ENCODE data around the gene CDIPT.
"Not testable (repeated sequence)": the region's sequence is repeated elsewhere in the genome, so short reads cannot be mapped to it uniquely, and the experiment has no call there.

CDIPT gene

DNA sequence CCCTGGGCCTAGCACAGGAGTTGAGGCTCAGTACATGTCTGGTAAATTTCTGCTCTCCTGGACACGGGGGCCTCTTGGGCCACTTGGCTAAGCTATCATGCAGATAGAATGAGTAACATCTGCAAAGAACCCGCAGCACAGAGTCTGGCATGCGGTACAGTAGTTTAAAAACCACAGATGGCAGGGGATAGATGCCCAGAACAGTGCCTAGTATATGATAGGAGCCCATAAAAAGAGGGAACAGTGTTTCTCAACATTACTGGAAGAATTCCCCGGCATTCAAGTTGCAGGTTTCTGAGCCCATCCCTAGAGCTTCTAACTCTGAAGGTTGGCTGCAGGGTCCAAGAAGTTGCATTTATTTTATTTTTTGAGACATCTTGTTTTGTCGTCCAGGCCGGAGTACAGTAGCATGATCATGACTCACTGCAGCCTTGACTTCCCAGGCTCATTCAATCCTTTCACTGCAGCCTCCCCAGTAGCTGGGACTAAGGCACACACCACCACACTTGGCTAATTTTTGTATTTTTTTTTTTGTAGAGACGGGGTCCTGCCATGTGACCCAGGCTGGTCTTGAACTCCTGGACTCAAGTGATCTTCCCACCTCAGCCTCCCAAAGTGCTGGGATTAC is 5.8 kb downstream of the CDIPT start:
- DNase-seq = no peak

- no peak for DNase-seq
Measured at GRCh38 chr16:29854520-29855100, 8.4 kb downstream of the CDIPT start.

- no peak for DNase-seq
Measured at GRCh38 chr16:29852654-29853053, 10.4 kb downstream of the CDIPT start.

DNA sequence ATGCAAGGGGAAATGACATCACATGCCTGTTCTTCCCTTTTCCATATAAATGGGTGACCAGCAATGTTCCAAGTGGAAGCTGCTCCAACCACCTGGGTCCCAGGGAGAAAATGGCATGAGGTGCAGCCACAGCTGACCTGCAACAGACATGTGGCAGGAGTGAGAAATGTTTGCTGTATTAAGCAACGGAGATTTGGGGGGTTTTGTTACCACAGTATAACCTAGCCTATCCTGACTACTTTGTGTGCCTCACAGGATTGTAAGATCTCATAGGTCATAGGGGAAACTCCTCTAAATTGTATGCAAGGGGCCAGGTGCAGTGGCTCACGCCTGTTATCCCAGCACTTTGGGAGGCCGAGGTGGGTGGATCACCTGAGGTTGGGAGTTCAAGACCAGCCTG is 12.0 kb downstream of the CDIPT start:
- DNase-seq = no peak

DNA sequence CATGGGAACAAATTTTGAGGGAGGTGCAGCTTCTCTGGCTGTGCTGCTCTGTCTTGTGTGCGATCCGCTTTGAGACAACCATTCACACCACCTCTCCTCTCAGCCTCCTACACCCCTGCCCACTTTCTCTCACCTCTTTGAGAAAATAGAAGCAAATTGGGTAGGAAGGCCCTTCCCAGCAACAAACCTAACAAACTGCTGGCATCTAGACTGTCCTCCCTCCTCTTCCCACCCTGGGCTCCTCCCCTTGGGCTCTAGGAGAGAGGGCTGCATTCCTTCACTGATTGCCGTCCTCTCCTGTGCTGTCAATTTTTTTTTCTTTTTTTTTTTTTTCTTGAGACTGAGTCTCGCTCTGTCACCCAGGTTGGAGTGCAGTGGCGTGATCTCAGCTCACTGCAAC is 13.5 kb downstream of the CDIPT start:
- DNase-seq = no peak

DNA sequence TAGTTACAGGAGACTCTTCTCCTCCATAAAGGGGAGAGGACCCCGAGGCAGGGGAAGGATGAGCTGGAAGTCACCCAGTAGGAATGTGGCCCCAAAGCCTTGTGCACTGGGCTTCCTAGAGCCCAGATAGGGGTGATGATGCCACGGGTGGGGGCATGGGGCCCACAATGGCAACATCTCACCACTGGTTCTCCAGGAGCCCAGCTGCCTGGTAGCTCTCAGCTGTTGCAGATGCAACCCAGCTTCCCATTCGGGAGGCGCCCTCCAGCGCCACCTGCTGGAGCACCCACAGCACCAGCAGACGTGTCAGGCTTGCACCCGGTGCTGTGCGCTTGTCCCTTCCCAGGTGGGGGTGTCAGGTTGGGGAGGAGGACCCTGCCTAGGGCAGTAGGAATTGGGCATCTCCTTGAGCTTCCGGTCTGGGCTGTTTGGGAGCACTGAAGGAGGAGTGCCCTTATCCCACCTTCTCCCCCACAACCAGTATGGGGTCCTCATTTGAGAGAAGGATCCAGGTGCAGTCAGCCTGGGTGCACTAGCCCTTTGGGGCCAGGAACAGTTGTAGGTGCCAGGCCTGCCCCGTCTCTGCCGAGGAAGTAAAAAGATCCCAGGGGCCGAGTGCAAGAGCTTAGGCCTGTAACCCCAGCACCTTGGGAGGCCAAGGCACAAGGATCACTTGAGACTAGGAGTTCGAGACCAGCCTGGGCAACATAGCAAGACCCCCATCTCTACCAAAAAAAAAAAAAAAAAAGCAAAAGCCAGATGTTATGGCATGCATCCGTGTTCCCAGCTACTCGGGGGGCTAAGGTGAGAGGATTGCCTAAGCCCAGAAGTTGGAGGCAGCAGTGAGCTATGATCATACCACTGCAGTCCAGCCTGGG is 14.4 kb downstream of the CDIPT start:
- peak; percentile 75 for DNase-seq

GRCh38 chr16:29845656-29846055 is 17.4 kb downstream of the CDIPT start:
- DNase-seq = no peak

DNA sequence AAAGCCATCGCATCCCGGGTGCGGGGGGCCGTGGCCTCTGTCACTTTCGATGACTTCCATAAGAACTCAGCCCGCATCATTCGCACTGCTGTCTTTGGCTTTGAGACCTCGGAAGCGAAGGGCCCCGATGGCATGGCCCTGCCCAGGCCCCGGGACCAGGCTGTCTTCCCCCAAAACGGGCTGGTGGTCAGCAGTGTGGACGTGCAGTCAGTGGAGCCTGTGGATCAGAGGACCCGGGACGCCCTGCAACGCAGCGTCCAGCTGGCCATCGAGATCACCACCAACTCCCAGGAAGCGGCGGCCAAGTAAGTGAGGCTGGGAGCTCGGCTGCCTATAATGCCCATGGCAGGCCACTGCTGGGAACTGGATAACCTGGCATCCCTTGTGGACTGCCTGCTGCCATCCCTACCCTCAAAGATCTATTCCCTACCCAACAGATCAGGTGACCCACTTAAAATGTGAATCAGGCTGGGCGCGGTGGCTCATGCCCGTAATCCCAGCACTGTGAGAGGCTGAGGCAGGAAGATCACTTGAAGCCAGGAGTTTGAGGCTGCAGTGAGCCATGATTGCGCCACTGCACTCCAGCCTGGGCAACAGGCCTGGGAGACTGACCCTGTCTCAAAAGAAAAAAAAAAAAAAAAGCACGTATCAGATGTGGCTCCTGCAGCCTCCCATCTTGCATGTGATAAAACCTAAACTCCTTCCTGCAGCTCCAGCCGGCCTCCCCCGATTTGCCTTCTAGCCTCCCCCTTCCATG is 18.3 kb downstream of the CDIPT start:
- no peak for DNase-seq

DNA sequence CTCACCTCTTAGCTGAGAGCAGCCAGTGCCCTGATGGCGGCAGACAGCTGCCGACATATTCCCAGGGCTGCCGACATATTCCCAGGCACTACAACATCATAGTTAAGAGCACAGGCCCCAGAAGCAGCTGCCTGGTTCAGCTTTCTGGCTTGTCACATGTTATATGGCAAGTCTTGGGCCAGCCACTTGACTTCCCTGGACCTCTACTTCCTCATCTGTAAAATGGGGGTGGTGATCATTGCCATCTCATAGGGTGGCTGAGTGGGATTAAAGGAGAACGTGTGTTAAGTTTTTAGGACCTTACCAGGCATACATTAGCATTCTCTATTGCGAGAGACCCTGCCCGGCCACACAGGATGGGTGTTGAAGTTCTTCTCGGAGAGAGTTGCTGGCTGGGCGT is 19.1 kb downstream of the CDIPT start:
- no peak for DNase-seq

GRCh38 chr16:29842732-29843346 is 20.2 kb downstream of the CDIPT start:
- DNase-seq = no peak

GRCh38 chr16:29841631-29842030 is 21.4 kb downstream of the CDIPT start:
- no peak for DNase-seq

- no peak for DNase-seq
Measured at GRCh38 chr16:29840240-29840639, 22.8 kb downstream of the CDIPT start.

GRCh38 chr16:29839822-29840221 is 23.2 kb downstream of the CDIPT start:
- no peak for DNase-seq

DNA sequence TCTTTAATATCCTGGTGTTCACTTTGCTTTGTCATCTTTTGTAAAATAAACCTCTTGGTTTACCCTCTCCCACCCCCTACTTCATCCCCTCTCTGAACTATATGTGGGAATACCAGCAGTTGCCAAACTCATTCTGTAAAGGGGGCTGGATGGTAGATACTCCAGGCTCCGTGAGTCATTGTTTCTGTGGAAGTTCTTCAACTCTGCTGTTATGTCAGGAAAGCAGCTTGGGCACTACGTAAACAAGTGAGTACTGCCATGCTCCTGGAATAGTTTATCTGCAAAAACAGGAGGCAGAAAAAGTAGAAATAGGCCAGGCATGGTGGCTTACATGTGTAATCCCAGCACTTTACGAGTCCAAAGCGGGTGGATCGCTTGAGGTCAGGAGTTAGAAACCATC is 25.2 kb downstream of the CDIPT start:
- DNase-seq = no peak

- no peak for DNase-seq
Measured at GRCh38 chr16:29836623-29837022, 26.4 kb downstream of the CDIPT start.

GRCh38 chr16:29835926-29836325 is 27.1 kb downstream of the CDIPT start:
- DNase-seq = no peak

DNA sequence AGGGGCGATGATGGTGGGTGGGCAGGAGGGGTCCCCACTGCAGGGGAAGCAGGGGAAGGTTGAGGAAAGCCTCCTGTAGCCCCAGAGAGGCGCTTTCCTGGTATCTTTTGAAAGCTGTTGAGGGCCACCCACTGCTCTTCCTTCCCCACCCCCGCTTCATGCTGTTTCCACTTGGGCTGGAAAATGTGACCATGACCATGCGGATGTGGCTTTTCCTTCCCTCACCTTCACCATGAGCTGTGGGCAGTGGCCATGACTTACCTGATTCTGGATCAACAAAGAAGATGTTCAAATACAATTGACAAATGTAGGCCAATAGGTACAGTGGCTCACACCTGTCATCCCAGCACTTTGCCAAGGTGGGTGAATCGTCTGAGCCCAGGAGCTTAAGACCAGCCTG is 28.9 kb downstream of the CDIPT start:
- no peak for DNase-seq

DNA sequence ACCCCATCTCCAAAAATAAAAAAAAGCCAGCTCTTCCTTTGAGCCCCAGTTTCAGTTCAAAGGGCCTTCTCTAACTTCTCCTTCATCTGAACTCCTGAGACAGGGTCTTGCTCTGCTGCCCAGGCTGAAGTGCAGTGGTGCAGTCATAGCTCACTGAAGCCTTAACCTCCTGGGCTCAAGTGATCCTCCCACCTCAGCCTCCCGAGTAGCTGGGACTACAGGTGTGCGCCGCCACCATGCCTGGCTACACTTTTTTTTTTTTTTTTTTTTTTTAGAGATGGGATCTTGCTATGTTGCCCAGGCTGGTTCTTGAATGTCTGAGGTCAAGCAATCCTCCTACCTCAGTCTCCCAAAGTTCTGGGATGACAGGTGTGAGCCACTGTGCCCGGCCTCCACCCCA is 29.8 kb downstream of the CDIPT start:
- not testable (repeated sequence) for DNase-seq

DNA sequence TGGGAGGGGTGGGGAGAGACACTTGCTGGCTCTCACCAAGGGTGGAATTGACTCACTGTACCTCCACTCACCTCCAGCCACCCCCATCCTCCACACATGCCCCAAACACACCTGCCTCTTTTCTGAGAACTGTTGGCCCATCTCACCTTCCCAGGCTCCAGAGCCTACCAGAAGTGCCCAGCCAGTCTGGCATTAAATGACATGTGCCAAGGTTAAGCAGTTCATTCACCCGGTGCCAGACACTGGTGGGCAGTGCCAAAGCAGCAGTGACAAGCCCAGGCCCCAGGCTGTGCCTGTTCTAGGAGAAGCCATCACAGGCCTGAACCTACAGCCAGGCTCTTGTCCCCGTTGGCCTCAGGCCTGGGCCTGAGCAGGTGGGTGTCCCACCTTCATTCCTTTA is 31.5 kb downstream of the CDIPT start:
- DNase-seq = no peak

DNA sequence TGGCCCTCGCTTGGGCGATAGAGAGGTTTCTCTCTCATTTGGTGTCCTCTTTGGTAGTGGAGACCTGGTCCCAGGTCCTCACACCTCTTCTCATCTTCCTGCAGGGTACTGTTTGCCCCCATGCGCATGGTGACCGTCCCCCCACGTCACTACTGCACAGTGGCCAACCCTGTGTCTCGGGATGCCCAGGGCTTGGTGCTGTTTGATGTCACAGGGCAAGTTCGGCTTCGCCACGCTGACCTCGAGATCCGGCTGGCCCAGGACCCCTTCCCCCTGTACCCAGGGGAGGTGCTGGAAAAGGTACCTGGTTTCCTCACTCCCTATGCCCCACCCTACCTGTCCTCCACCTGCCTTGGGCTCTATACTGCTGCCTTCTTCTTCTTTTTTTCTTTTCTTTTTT is 32.3 kb downstream of the CDIPT start:
- no peak for DNase-seq

DNA sequence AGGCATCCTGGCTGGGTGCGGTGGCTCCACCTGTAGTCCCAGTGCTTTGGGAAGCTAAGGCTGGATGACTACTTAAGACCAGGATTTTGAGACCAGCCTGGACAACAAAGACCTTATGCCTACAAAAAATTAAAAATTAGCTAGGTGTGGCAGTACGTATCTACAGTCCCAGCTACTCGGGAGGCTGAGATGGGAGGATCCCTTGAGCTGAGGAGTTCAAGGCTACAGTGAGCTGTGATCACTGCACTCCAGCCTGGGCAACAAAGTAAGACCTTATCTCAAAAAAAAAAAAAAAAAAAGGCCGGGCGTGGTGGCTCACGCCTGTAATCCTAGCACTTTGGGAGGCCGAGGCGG is 36.7 kb downstream of the CDIPT start:
- no peak for DNase-seq

DNA sequence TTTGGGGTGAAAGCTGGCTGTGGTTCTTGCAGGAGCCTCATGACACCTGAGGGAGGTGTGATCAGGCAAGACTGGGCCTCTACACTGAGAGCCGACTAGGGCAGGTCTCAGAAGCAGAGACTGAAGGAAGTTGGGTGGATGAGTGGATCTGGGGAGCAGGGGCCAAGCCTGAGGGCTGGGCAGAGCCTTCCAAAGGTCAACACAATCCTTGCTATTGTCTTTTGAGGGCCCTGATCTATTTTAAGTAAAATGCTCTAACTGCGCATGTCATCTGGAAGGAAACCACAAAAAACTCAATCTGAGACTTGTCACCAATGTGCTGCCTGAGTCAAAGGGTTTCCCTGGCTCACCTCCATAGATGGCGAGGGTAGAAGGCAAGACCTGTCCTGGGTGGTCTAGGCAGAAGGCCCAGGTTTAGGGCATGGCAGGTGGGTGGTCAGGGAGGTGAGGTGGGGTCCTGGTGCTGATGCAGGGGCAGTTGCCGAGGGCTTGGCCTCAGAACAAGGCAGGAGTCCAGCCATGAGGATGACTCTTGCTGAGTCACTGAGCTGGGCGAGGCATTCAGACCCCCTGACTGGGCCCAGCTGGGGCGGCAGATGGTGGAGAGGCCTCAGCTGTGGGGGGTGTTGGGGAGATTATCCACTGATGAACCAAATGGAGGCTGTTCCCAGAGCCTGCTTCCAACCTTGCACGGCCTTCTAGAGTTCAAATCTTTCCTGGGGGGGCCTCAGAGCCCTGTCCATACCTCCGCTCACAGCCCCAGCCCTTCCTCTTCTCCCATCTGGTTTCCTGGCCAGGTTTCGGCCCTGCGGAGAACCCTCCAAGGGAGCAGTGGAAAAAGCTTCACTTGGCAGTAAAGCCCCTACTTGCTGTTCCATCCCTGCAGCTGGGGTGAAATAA is 37.6 kb downstream of the CDIPT start:
- DNase-seq = peak; percentile 58
